Endothelial cell of umbilical vein (primary cell): ENCODE results near the gene SLC30A7. TPM values are rescaled to one million over a fixed set of nuclear protein-coding genes. Genes with fewer than 3 reads are reported as not detected.

Experiments
- BruUV-seq: library from RNA; stranded (reverse); fragments of 400-500 nt; replicated peaks from 2 replicates; lab custom pipeline; 2021; lab: Mats Ljungman, UMichigan
- CTCF ChIA-PET: fragments of 300-600, 350-600 bp; sonication (Branson Sonifier 250); formaldehyde crosslinking; loops from one replicate; lab custom pipeline; 2021; ENCODE audit warnings: antibody characterized with exemption, inconsistent platforms; lab: Charles Lee
- POLR2A ChIA-PET: fragments of 300-600, 350-600 bp; sonication (Branson Sonifier 250); formaldehyde crosslinking; loops from one replicate; lab custom pipeline; 2021; ENCODE audit warnings: antibody characterized with exemption, inconsistent platforms; lab: Charles Lee
- DNase-seq: peaks from one replicate; pipeline ENCODE4 v3.0.0-alpha.2; 2011; ENCODE audit warnings: low read depth, low spot score
- FAIRE-seq: peaks from 2 replicates; lab custom pipeline; 2011; peaks lifted over from hg19 to GRCh38; lab: Jason Lieb, UNC
- H2AFZ ChIP-seq: 2 replicates; pipeline ENCODE4 v1.6.0; 2012; ENCODE audit warnings: low read depth, low read length, control low read depth, inconsistent platforms
- H3K27ac ChIP-seq: 2 replicates; pipeline ENCODE4 v1.5.1; 2011; ENCODE audit warnings: low read depth, mild to moderate bottlenecking, control low read depth, low read length, moderate library complexity; ENCODE audit not compliant: insufficient read depth
- H3K27me3 ChIP-seq, 2 experiments: 2 replicates each; pipeline versions ENCODE4 v1.6.0 to v1.6.1; 2011; ENCODE audit warnings: low read length in 2 of 2, mixed read lengths in 1 of 2; ENCODE audit not compliant: control insufficient read depth in 2 of 2, insufficient read depth in 2 of 2
- H3K36me3 ChIP-seq, 2 experiments: 2 replicates in 1 of 2; 3 replicates in 1 of 2; pipeline ENCODE4 v1.5.1; 2011; ENCODE audit warnings: low read length in 2 of 2, mild to moderate bottlenecking in 1 of 2, moderate library complexity in 1 of 2; ENCODE audit not compliant: control insufficient read depth in 2 of 2, insufficient read depth in 2 of 2; ENCODE audit errors: extremely low read depth in 1 of 2
- H3K4me1 ChIP-seq: 3 replicates; pipeline ENCODE4 v1.5.1; 2011; ENCODE audit warnings: mild to moderate bottlenecking, low read length; ENCODE audit not compliant: control insufficient read depth, insufficient read depth; ENCODE audit errors: extremely low read depth
- H3K4me2 ChIP-seq: 2 replicates; pipeline ENCODE4 v1.6.1; 2011; ENCODE audit warnings: low read length, control low read depth, mixed read lengths; ENCODE audit not compliant: insufficient read depth
- H3K4me3 ChIP-seq, 3 experiments: fragments of 200-600 bp in 1 of 3; sonication (generic), shearing (Covaris generic) in 1 of 3; replicated peaks in 1 of 3; 2 replicates each; pipeline ENCODE4 v1.5.1; 2011 to 2016; ENCODE audit warnings: control low read depth in 3 of 3, low read length in 3 of 3, mild to moderate bottlenecking in 2 of 3, inconsistent platforms in 1 of 3, low read depth in 1 of 3, moderate library complexity in 1 of 3; ENCODE audit not compliant: insufficient read depth in 1 of 3
- H3K79me2 ChIP-seq: 2 replicates; pipeline ENCODE4 v1.6.0; 2012; ENCODE audit warnings: low read length, inconsistent platforms; ENCODE audit not compliant: control insufficient read depth, insufficient read depth
- H3K9ac ChIP-seq: replicated peaks from 2 replicates; pipeline ENCODE3; 2011; ENCODE audit warnings: low read length, control low read depth; ENCODE audit not compliant: insufficient read depth; ENCODE audit errors: extremely low read depth
- H3K9me1 ChIP-seq: replicated peaks from 3 replicates; pipeline ENCODE4 v1.6.0; 2011; ENCODE audit warnings: mild to moderate bottlenecking, low read length; ENCODE audit not compliant: control insufficient read depth, insufficient read depth; ENCODE audit errors: extremely low read depth
- H3K9me3 ChIP-seq: replicated peaks from 2 replicates; pipeline ENCODE4 v1.5.1; 2012; ENCODE audit warnings: low read length, inconsistent platforms; ENCODE audit not compliant: control insufficient read depth, insufficient read depth
- H4K20me1 ChIP-seq: replicated peaks from 2 replicates; pipeline ENCODE3; 2011; ENCODE audit warnings: mild to moderate bottlenecking, low read length; ENCODE audit not compliant: control insufficient read depth, insufficient read depth; ENCODE audit errors: extremely low read depth
- CTCF ChIP-seq, 2 donors: IDR thresholded peaks; 1 replicate in 1 of 2; 2 replicates in 1 of 2; pipeline ENCODE4 v1.5.1; 2011; ENCODE audit warnings: low read length in 2 of 2, mild to moderate bottlenecking in 2 of 2, moderate library complexity in 2 of 2, control low read depth in 1 of 2, inconsistent platforms in 1 of 2, low read depth in 1 of 2; ENCODE audit not compliant: insufficient read depth in 1 of 2; ENCODE audit errors: extremely low read depth in 1 of 2
- EZH2 ChIP-seq: IDR thresholded peaks from 2 replicates; pipeline ENCODE4 v1.6.1; 2012; ENCODE audit warnings: borderline replicate concordance, low read depth, mild to moderate bottlenecking, moderate library complexity, low read length, inconsistent platforms; ENCODE audit not compliant: severe bottlenecking
- FOS ChIP-seq: IDR thresholded peaks from 2 replicates; pipeline ENCODE4 v1.6.1; 2011; ENCODE audit warnings: mild to moderate bottlenecking, low read length, moderate library complexity, borderline replicate concordance; ENCODE audit not compliant: insufficient read depth
- GATA2 ChIP-seq: IDR thresholded peaks from 2 replicates; pipeline ENCODE4 v1.7.0; 2011; ENCODE audit warnings: low read depth, mild to moderate bottlenecking, moderate library complexity, mixed read lengths, low read length; ENCODE audit not compliant: insufficient read length, insufficient read depth
- JUN ChIP-seq: IDR thresholded peaks from 2 replicates; pipeline ENCODE4 v1.6.1; 2011; ENCODE audit warnings: borderline replicate concordance, low read depth; ENCODE audit not compliant: insufficient read length, insufficient read depth
- MAX ChIP-seq: IDR thresholded peaks from 2 replicates; pipeline ENCODE4 v1.6.1; 2011; ENCODE audit not compliant: insufficient read depth, insufficient read length
- MYC ChIP-seq: IDR thresholded peaks from one replicate; pipeline ENCODE4 v1.6.1; 2011; ENCODE audit warnings: mild to moderate bottlenecking, low read depth, low read length
- POLR2A ChIP-seq: IDR thresholded peaks from 2 replicates; pipeline ENCODE4 v1.6.1; 2012; ENCODE audit warnings: low read depth, mild to moderate bottlenecking, control low read depth, low read length
- POLR2AphosphoS5 ChIP-seq: IDR thresholded peaks from 2 replicates; pipeline ENCODE4 v1.6.1; 2012; ENCODE audit warnings: low read depth, mild to moderate bottlenecking, control low read depth, low read length, moderate library complexity; ENCODE audit not compliant: insufficient read depth
- dilution Hi-C: fragments of 300-500 bp; cut with MboI; formaldehyde crosslinking; loops from one replicate; pipeline ENCODE4 v1.15.0; 2019; ENCODE audit warnings: low sequenced_read_pairs; ENCODE audit not compliant: extremely low pct_ligation_motif_present
- intact Hi-C: fragments of 100-400 bp; cut with micrococcal nuclease; formaldehyde crosslinking; loops from one replicate; pipeline ENCODE4 v1.10.0; 2022
- polyA plus RNA-seq, 4 experiments: library from polyadenylated mRNA; depleted of rRNA in 3 of 4; stranded (reverse) in 3 of 4; unstranded in 1 of 4; fragments of >200 nt; gene quantifications; 2 replicates each; pipeline versions ENCODE4 v1.2.1 to v1.2.3, GENCODE V29; 2011 to 2012; ENCODE audit warnings: missing spikeins in 1 of 4
- total RNA-seq: library from RNA; stranded (reverse); gene quantifications from 2 replicates; pipeline ENCODE4 v1.2.3, GENCODE V29; 2021

Gene SLC30A7
- total and polyA plus RNA-seq, 2 donors (not counting 3 experiments of a cell fraction or from before 2014, with no cell fraction given), result 9.3 to 38.6 TPM

GRCh38 chr1:100959502-100960060, 63.7 kb downstream of the SLC30A7 start:
- peak overlapping the region; percentile 18 for H3K9ac ChIP-seq
- dilution Hi-C loops, result no loop called here

More at GRCh38 chr1:100959502-100960060, 63.7 kb downstream of the SLC30A7 start:
- TF ChIP-seq CTCF (IDR thresholded peaks at IDR 0.05; ENCODE audit: extremely low read depth in 1 of 2, insufficient read depth in 1 of 2, low read depth in 1 of 2, low read length in 2 of 2) (no peak), GATA2 (peak; percentile 35), POLR2A (no peak), MAX (no peak), EZH2 (no peak), POLR2AphosphoS5 (no peak), JUN (peak; percentile 41), MYC (no peak), FOS (peak; percentile 28)
- Histone ChIP-seq H3K4me2 (peak overlapping the region; percentile 64), H3K27ac (peak overlapping the region; percentile 62), H3K4me3 (no peak overlapping the region), H4K20me1 (no peaks in the 10 kb centered on the region), H2AFZ (no peak overlapping the region), H3K4me1 (peaks cover 31% of the 10 kb centered on the region), H3K79me2 (peaks cover 8% of the 10 kb centered on the region), H3K9me1 (no peaks in the 10 kb centered on the region), H3K36me3 (no peaks in the 10 kb centered on the region), H3K27me3 (no peaks in the 10 kb centered on the region), H3K9me3 (no peaks in the 10 kb centered on the region)
- peak; percentile 63 for FAIRE-seq
- DNase-seq, result peak; percentile 85
- intact Hi-C loops, result loop anchor here (2.0 kb wide), 2 partner anchors 17 to 153 kb away; no protein-coding TSS in a partner anchor
- ChIA-PET POLR2A (interaction anchor here (1.5 kb wide), 1 partner anchor 10 kb away, joined by 4 read pairs; no protein-coding TSS in a partner anchor), CTCF (interaction anchor here (0.7 to 3.0 kb wide), 14 partner anchors 10 to 398 kb away, joined by 3 to 14 read pairs (median 4); no protein-coding TSS in a partner anchor)
- TSS peak; percentile 99 for BruUV-seq
